Duodenal mucosa (tissue), 2 donors: ENCODE results near the gene TSEN15.

Source experiments
- H3K27ac ChIP-seq: one replicate; pipeline ENCODE4 v1.7.0; 2013; ENCODE audit warnings: low read depth, low read length
- H3K27me3 ChIP-seq, 2 donors: one replicate each; pipeline ENCODE4 v1.7.0; 2013; ENCODE audit warnings: low read length in 2 of 2, control low read depth in 1 of 2; ENCODE audit not compliant: insufficient read depth in 2 of 2, control insufficient read depth in 1 of 2
- H3K36me3 ChIP-seq, 2 donors: one replicate each; pipeline ENCODE4 v1.7.0; 2013; ENCODE audit warnings: low read length in 2 of 2, control low read depth in 1 of 2; ENCODE audit not compliant: insufficient read depth in 2 of 2, control insufficient read depth in 1 of 2
- H3K4me1 ChIP-seq, 2 donors: one replicate each; pipeline ENCODE4 v1.7.0; 2013; ENCODE audit warnings: low read length in 2 of 2, control low read depth in 1 of 2; ENCODE audit not compliant: insufficient read depth in 2 of 2, control insufficient read depth in 1 of 2
- H3K4me3 ChIP-seq, 2 donors: one replicate each; pipeline ENCODE4 v1.7.0; 2013; ENCODE audit warnings: low read length in 2 of 2, low read depth in 1 of 2
- H3K9ac ChIP-seq, 2 donors: one replicate each; pipeline ENCODE4 v1.7.0; 2013; ENCODE audit warnings: low read length in 2 of 2, low read depth in 1 of 2
- H3K9me3 ChIP-seq, 2 donors: one replicate each; pipeline ENCODE4 v1.7.0; 2013; ENCODE audit warnings: low read length in 2 of 2, control low read depth in 1 of 2; ENCODE audit not compliant: control insufficient read depth in 1 of 2

The TSEN15 gene

DNA sequence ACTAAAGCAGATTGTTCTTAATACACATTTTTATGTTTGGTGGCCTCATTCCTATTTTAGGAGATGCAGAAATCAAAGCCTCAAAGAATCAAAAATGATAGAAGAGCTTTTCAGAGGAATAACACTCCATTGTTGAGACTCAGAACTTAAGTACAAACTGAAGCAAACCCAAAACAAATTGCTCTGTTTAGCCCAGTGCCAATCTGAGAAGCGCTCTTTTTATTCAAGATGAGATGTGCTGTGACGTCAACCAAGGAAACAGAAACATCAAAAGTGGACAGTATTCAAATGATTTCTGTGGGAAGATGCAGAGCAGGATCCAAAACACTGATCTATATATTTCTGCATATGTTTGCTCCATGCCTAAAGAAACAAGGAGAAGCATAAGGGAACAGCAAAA is 32.0 kb upstream of the TSEN15 start:
- Histone ChIP-seq H3K4me1 (no peaks in the 10 kb centered on the region), H3K27me3 (no peaks in the 10 kb centered on the region), H3K36me3 (no peaks in the 10 kb centered on the region), H3K9me3 (no peaks in the 10 kb centered on the region), H3K9ac (no peak overlapping the region), H3K4me3 (no peak overlapping the region), H3K27ac (no peak overlapping the region)

DNA sequence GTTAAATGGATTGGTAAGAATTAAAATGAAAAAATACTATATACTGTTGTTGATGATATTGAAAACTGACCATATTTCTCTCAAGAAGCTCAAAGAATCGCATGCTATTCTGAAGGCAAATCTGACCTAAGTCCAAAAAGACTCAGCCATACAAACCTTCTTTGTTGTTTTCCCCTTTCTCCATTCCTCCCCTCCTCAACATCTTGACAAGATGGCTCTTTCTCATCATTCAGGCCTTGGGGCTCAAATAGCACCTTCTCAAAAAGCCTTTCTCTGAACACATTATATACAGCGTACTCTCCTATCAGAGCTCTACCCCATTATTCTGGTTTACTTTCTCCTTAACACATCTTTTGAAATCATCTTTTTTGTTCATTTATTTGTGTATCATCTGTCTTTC is 31.2 kb upstream of the TSEN15 start:
- no peaks in the 10 kb centered on the region for H3K27me3 ChIP-seq
- H3K36me3 ChIP-seq, result no peaks in the 10 kb centered on the region
- H3K27ac ChIP-seq, result no peak overlapping the region
- H3K9me3 ChIP-seq, result no peaks in the 10 kb centered on the region
- no peak overlapping the region for H3K9ac ChIP-seq
- H3K4me3 ChIP-seq, result no peak overlapping the region
- H3K4me1 ChIP-seq, result no peaks in the 10 kb centered on the region

DNA sequence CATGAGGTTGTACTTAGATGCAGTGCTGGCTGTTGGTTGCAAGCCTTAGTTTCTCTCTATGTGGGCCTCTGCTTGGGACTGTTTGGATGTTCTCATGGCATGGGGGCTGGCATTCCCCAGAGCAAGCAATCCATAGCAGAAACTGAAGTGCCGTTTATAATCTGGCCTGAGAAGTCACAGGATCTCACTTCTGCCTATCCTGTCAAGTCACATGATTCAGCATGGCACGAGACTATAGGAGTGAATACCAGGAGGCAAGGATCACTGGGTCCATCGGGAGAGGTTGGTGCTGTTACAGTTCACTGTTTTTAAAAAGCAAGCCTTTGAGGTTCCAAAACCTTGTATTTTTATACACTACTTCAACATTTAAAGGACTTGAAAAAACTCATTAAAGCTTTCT is 30.7 kb upstream of the TSEN15 start:
- no peak overlapping the region for H3K27ac ChIP-seq
- no peaks in the 10 kb centered on the region for H3K4me1 ChIP-seq

DNA sequence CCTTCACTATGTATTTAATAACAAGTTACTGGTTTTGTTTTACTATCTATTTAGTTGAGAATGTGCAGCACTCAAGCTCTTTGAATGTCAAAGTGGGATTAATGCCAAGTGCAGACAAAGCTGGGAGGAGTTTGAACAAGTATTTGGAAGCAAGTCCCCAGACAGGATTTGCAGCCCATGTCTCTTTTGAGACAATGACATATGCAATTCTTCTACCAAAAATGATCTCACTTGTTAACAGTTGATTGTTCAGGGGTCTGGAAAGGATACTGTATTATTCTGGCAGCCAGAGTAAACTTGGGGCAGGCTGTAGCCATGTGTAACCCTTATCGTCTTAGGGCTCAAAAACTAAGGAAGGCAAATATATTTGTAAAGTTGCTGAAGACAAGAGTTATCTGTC is 29.8 kb upstream of the TSEN15 start:
- no peaks in the 10 kb centered on the region for H3K36me3 ChIP-seq
- no peak overlapping the region for H3K9ac ChIP-seq
- H3K27me3 ChIP-seq, result no peaks in the 10 kb centered on the region
- no peak overlapping the region for H3K4me3 ChIP-seq
- no peaks in the 10 kb centered on the region for H3K9me3 ChIP-seq
- H3K4me1 ChIP-seq, result no peaks in the 10 kb centered on the region
- H3K27ac ChIP-seq, result no peak overlapping the region

More for the DNA sequence above, 30.7 kb upstream of the TSEN15 start:
- Histone ChIP-seq H3K4me3 (no peak overlapping the region), H3K27me3 (no peaks in the 10 kb centered on the region), H3K9ac (no peak overlapping the region), H3K9me3 (no peaks in the 10 kb centered on the region), H3K36me3 (no peaks in the 10 kb centered on the region)

DNA sequence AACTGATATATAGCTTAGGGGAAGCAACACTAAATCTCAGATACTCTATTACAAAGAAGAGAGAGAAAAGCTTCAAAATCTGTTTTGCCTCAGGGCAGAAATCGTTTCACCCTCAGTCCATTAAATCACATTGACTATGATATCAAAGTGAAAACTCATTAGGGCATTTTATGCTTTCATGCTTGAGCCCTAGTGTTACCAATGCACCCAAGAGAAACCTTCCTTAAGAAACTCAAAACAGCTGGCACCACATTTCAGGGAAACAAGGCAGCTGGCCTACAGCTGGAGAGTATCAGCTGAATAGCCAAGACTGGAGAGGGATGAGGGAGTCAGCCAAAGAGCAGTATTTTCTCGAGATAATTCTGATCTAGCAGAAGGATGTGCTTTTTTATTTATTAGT is 28.9 kb upstream of the TSEN15 start:
- Histone ChIP-seq H3K9me3 (no peaks in the 10 kb centered on the region), H3K4me1 (no peaks in the 10 kb centered on the region), H3K27me3 (no peaks in the 10 kb centered on the region), H3K36me3 (no peaks in the 10 kb centered on the region), H3K4me3 (no peak overlapping the region), H3K9ac (no peak overlapping the region), H3K27ac (no peak overlapping the region)

- H3K27ac ChIP-seq, result no peak overlapping the region
- H3K27me3 ChIP-seq, result no peaks in the 10 kb centered on the region
- no peak overlapping the region for H3K9ac ChIP-seq
- no peaks in the 10 kb centered on the region for H3K4me1 ChIP-seq
- no peaks in the 10 kb centered on the region for H3K36me3 ChIP-seq
- H3K9me3 ChIP-seq, result no peaks in the 10 kb centered on the region
- no peak overlapping the region for H3K4me3 ChIP-seq
These were observed 28.4 kb upstream of the TSEN15 start for GRCh38 chr1:184023171-184023570.

GRCh38 chr1:184025242-184025675 is 26.3 kb upstream of the TSEN15 start:
- Histone ChIP-seq H3K9me3 (no peaks in the 10 kb centered on the region), H3K9ac (no peak overlapping the region), H3K4me1 (no peaks in the 10 kb centered on the region), H3K27ac (no peak overlapping the region), H3K27me3 (no peaks in the 10 kb centered on the region), H3K36me3 (no peaks in the 10 kb centered on the region), H3K4me3 (no peak overlapping the region)

DNA sequence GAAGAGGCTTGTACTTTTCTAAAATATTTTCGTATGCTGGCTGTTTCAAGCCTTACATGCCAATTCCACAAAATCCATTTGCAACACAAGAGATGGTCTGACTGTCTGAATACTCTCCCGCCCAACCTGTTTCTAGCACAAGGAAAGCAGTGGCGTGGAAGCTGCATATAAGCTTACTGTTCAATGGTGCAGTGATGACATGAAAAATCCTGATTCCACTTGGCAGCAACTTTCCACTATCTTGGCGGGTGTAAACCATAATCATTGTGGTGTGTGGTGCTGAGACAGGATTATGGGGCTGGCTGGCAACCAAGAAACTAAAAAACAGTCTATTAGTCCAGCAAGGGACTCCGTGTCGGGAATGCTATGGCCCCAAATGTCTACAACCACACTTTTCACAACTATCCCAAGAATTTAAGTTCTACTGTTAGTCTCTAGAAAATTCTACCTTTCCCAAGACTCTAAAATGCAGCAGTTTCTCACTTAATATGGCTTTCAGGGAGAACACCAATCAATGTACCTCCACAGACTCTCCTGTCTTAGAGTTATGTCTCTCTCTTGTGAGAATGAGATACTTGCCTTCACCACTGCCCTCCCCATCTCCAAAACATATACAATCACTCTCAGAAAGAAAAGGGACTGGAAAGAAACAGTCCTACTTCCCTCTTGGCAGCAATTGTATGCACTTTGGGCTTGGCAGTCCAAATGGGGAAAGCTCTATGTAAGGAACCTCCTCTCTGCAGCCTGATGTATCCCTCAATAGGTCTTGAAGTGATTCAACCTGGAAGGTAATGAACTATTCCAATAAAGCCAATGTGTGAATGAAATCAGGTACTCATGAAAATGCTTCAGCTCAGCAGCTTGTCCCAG is 23.5 kb upstream of the TSEN15 start:
- no peak overlapping the region for H3K27ac ChIP-seq
- no peaks in the 10 kb centered on the region for H3K4me1 ChIP-seq

GRCh38 chr1:184028854-184029623 is 22.5 kb upstream of the TSEN15 start:
- Histone ChIP-seq H3K9me3 (no peaks in the 10 kb centered on the region), H3K4me3 (no peak overlapping the region), H3K27me3 (peaks cover 0 to 7% of the 10 kb centered on the region in 2 donors), H3K9ac (no peak overlapping the region), H3K27ac (no peak overlapping the region), H3K36me3 (no peaks in the 10 kb centered on the region), H3K4me1 (no peaks in the 10 kb centered on the region)

More for the DNA sequence above, 23.5 kb upstream of the TSEN15 start:
- Histone ChIP-seq H3K9me3 (no peaks in the 10 kb centered on the region), H3K36me3 (no peaks in the 10 kb centered on the region), H3K4me3 (no peak overlapping the region), H3K9ac (no peak overlapping the region), H3K27me3 (peaks cover 0 to 4% of the 10 kb centered on the region in 2 donors)

DNA sequence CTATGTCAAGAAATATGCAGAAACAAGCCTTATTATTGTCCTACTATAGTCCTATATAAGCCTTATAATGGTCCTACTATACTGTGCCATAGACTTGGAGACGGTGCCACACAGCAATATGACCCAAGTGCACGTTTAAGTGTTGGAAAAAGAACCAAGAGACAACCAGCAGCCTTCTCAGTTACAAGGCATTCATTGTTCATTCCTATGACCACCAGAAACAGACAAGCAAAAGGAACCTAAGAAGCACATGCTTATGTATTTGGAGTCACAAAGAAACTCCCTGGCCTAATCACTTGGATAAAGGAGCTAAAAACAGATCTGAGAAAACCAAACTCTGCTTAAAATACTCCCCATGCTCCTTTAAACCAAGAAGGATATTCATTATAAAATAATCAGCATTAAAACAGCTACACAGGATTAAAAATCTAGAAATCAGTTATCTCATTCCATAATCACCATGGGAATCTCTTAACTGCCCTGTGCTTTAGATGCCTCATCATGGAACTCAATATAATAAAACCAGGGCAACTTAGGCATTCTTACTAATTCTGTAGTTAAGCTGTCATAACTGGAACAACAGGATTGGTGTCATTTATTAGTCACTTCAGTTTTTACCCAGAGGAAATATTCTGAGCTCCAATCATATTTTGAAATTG is 21.0 kb upstream of the TSEN15 start:
- H3K27ac ChIP-seq, result no peak overlapping the region
- no peaks in the 10 kb centered on the region for H3K4me1 ChIP-seq
- no peaks in the 10 kb centered on the region for H3K36me3 ChIP-seq
- H3K27me3 ChIP-seq, result peaks cover 0 to 19% of the 10 kb centered on the region in 2 donors
- H3K9me3 ChIP-seq, result no peaks in the 10 kb centered on the region
- H3K4me3 ChIP-seq, result no peak overlapping the region
- H3K9ac ChIP-seq, result no peak overlapping the region
